Measurements from ENCODE around the gene RASGRP1.

RASGRP1 gene

GRCh38 chr15:38487378-38487777, 77.2 kb downstream of the RASGRP1 start:
- TF ChIP-seq POLR2A (IDR thresholded peaks at IDR 0.05; ENCODE audit: low read length) (no peak), GATA1 (IDR thresholded peaks at IDR 0.05; ENCODE audit: low read depth, low read length) (no peak)
- DNase-seq = no peak

DNA sequence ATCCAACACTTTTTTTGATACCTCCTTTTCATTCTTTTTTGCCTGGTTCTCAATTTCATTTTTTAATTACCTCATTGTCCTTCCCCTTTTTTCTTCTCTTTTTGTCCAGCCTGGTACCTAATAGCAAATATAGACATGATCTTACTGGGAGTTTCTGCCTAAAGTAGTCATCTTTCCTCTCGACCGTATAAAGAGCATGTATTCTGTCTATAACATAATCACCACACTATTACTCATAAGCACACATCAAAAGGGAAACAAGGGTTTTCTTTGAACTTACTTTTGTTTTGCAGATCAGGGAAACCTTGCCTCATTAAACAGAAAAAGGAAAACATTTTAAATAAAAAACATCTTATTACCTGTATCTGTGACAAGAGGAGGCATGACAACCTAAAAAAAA, 77.7 kb downstream of the RASGRP1 start:
- no peak for TF ChIP-seq GATA1 (IDR thresholded peaks at IDR 0.05; ENCODE audit: low read depth, low read length)
- DNase-seq = no peak

GRCh38 chr15:38482572-38482971, 82.0 kb downstream of the RASGRP1 start:
- DNase-seq = no peak
- TF ChIP-seq POLR2A (IDR thresholded peaks at IDR 0.05; ENCODE audit: low read length) = no peak
- no peak for TF ChIP-seq GATA1 (IDR thresholded peaks at IDR 0.05; ENCODE audit: low read depth, low read length)

- no peak for DNase-seq
- TF ChIP-seq GATA1 (IDR thresholded peaks at IDR 0.05; ENCODE audit: low read depth, low read length) = no peak
- TF ChIP-seq POLR2A (IDR thresholded peaks at IDR 0.05; ENCODE audit: low read length) = no peak
Measured at GRCh38 chr15:38481761-38482160, 82.9 kb downstream of the RASGRP1 start.

DNA sequence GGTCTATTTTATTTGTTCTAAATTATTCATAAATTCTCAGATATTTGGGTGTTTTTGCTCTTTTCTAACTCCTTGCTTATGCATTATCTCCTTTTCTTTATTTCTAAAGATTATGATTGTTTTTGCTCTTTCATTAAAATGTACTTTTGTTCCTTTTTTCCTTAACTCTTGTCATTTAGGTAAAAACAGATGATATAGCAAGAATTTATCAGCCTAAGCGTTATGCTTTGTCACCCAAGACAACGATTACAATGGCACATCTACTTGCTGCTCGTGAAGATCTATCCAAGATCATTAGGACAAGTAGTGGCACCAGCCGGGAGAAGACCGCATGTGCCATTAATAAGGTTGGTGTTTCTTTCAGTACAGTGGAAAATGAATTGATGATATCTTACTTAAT, 83.5 kb downstream of the RASGRP1 start:
- TF ChIP-seq POLR2A (IDR thresholded peaks at IDR 0.05; ENCODE audit: low read length) (no peak), GATA1 (IDR thresholded peaks at IDR 0.05; ENCODE audit: low read depth, low read length) (no peak)
- no peak for DNase-seq

DNA sequence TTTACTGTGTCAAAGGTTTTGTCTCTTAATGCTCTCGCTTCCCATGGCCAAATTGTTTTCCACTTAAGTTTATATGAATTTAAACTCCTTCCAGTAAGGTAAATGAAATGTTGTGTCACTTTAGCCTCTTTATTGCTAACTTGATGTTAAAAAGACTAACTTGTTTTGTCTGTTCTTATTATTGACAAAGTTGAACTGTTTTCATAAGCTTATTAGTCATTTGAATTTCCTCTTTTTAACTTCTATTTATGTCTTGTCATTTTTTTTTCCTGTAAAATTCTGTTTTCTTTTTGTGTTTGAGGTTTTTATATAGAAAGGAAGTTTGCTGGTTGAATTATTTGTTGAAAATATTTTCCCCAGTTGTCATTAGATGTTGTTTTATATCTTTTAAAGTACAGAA, 84.9 kb downstream of the RASGRP1 start:
- DNase-seq = no peak
- no peak for TF ChIP-seq GATA1 (IDR thresholded peaks at IDR 0.05; ENCODE audit: low read depth, low read length)
- no peak for TF ChIP-seq POLR2A (IDR thresholded peaks at IDR 0.05; ENCODE audit: low read length)

DNA sequence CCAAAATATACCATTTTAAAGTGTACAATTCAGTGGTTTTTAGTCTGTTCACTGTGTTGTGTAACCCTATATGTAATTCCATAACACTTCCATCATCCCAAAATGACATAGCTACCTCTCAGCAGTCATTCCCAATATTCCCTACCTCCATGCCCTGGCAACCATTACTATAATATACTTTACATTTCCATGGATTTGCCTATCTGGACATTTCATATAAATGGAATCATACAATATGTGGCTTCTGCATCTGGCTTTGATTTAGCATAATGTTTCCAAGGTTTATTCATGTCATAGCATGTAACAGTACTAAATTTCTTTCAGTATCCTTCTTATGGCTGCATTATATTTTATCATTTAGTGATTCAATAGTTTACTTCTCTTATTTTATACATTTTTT, 85.3 kb downstream of the RASGRP1 start:
- TF ChIP-seq POLR2A (IDR thresholded peaks at IDR 0.05; ENCODE audit: low read length) (no peak), GATA1 (IDR thresholded peaks at IDR 0.05; ENCODE audit: low read depth, low read length) (no peak)
- DNase-seq = no peak

GRCh38 chr15:38477637-38478036, 87.0 kb downstream of the RASGRP1 start:
- no peak for DNase-seq
- no peak for TF ChIP-seq POLR2A (IDR thresholded peaks at IDR 0.05; ENCODE audit: low read length)
- no peak for TF ChIP-seq GATA1 (IDR thresholded peaks at IDR 0.05; ENCODE audit: low read depth, low read length)

- DNase-seq = no peak
Measured at GRCh38 chr15:38476120-38476519, 88.5 kb downstream of the RASGRP1 start.

DNA sequence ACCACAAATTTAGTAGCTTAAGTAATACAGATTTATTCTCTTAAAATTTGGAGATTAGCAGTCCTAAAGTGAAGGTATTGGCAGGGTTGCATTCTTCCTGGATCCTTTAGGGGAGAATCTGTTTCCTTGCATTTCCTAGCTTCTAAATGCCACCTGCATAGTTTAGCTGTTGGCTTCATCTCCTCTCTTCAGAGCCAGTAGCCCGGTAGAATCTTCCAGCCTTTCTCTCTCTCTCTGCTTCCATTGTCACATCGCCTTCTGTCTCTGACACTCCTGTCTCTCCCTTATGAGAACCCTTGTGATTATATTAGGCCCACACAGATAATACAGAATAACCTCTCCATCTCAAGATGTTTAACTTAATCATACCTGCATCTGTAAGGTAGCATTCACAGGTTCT, 89.3 kb downstream of the RASGRP1 start:
- TF ChIP-seq POLR2A (IDR thresholded peaks at IDR 0.05; ENCODE audit: low read length) (no peak), GATA1 (IDR thresholded peaks at IDR 0.05; ENCODE audit: low read depth, low read length) (no peak)
- DNase-seq = no peak

More at GRCh38 chr15:38476120-38476519, 88.5 kb downstream of the RASGRP1 start:
- TF ChIP-seq GATA1 (IDR thresholded peaks at IDR 0.05; ENCODE audit: low read depth, low read length) (no peak), POLR2A (IDR thresholded peaks at IDR 0.05; ENCODE audit: low read length) (no peak)

- TF ChIP-seq POLR2A (IDR thresholded peaks at IDR 0.05; ENCODE audit: low read length) = no peak
- no peak for TF ChIP-seq GATA1 (IDR thresholded peaks at IDR 0.05; ENCODE audit: low read depth, low read length)
Measured at GRCh38 chr15:38474155-38474757, 90.4 kb downstream of the RASGRP1 start.

DNA sequence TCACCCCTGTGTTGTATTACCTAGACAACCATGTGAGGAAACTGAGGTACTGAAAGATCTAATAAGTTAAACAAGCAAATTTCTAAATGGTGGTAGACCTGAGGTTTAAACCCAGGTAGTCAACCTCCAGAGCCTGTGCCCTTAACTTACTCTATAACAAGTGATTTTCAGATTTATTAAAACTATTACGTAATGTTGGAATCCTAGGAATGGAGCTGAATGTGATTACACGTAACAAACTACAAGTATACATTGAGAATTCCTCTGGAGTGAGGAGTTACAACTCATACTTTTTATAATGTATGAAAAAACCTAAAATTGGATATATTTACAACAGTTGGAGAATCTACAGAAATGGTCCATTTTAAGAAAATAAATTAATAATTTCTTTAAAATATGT, 92.6 kb downstream of the RASGRP1 start:
- no peak for DNase-seq
- TF ChIP-seq GATA1 (IDR thresholded peaks at IDR 0.05; ENCODE audit: low read depth, low read length) = no peak
- no peak for TF ChIP-seq POLR2A (IDR thresholded peaks at IDR 0.05; ENCODE audit: low read length)

More at GRCh38 chr15:38474155-38474757, 90.4 kb downstream of the RASGRP1 start:
- DNase-seq = peak; percentile 62 to 67

DNA sequence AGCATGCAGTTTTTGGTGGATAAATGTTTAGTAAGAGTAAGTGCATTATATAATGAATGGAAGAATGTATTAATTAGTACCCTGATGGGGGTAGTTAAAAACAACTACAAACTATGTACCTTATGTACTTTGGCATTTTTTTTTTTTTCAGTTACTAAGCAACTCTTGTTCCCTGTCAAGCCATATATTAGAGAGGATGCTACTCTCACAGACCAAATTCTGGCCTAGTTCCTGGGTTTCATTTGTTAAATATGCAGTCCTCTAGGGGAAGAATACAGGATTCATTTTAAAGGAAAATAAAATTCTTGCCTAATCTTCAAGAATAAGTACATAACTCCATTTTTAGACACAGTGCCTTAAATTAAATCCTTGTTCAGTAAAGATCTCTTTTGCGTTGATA, 93.8 kb downstream of the RASGRP1 start:
- DNase-seq = no peak
- no peak for TF ChIP-seq POLR2A (IDR thresholded peaks at IDR 0.05; ENCODE audit: low read length)
- TF ChIP-seq GATA1 (IDR thresholded peaks at IDR 0.05; ENCODE audit: low read depth, low read length) = no peak

DNA sequence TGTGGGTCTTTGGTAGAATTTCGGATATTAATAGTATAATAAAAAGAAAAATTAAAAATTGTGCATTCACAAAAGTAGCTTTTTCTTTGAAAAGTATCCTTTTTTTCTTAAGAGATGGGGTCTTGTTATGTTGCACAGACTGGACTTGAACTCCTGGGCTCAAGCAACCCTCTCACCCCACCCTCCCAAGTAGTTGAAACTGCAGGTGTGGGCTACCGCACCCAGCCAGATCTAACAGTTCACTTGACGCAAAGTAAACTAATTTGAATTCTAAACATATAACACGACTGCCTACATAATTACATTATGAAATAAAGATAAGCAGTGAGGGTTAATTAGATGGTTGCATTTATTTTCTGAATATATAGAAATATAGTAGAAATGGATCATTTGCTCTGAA, 99.9 kb downstream of the RASGRP1 start:
- no peak for TF ChIP-seq POLR2A (IDR thresholded peaks at IDR 0.05; ENCODE audit: low read length)
- TF ChIP-seq GATA1 (IDR thresholded peaks at IDR 0.05; ENCODE audit: low read depth, low read length) = no peak
- DNase-seq = no peak

DNA sequence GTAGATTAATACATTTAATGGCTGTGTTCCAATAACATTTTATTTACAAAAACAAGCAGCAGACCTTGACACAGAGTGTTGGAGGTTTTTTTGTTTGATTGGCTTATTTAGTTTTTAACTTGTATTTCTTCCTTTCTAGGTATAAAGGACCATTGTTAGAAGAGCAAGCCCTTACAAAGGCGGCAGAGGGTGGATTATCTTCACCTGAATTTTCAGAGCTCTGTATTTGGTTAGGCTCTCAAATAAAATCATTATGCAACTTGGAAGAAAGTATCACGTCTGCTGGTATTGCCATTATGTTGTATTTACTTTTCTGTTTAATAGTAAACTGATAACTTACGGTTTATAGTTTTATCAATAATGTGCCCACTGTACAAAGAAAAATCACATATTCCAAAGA, 100.7 kb downstream of the RASGRP1 start:
- no peak for TF ChIP-seq GATA1 (IDR thresholded peaks at IDR 0.05; ENCODE audit: low read depth, low read length)
- no peak for TF ChIP-seq POLR2A (IDR thresholded peaks at IDR 0.05; ENCODE audit: low read length)
- DNase-seq = no peak

Data from erythroblast (primary cell).